Fibroblast of villous mesenchyme (primary cell): ENCODE measurements around the gene DEDD. TPM values are rescaled to one million over a fixed set of nuclear protein-coding genes. Genes with fewer than 3 reads are reported as not detected.
A peak's percentile ranks its signal among the peaks of the same experiment; 100 is the strongest.

Source experiments
- DNase-seq: peaks from one replicate; pipeline ENCODE4 v3.0.0-alpha.2; 2010; ENCODE audit warnings: low read depth
- H3K4me3 ChIP-seq: 2 replicates; pipeline ENCODE4 v1.5.1; 2011; ENCODE audit warnings: low read depth, mild to moderate bottlenecking, low read length
- CTCF ChIP-seq: IDR thresholded peaks from 2 replicates; pipeline ENCODE4 v1.5.1; 2012; ENCODE audit warnings: low read depth, mild to moderate bottlenecking, low read length; ENCODE audit not compliant: insufficient read depth
- small RNA-seq: library from RNA; depleted of rRNA; stranded (forward); fragments of <200 nt; gene quantifications from one replicate; pipeline ENCODE3, GENCODE V24; 2012
- total RNA-seq: library from RNA; depleted of rRNA; stranded (reverse); fragments of >200 nt; gene quantifications from 2 replicates; pipeline ENCODE4 v1.2.3, GENCODE V29; 2012

The DEDD gene
- total RNA-seq, 1 donor = 27.6 TPM

- DNase-seq = no peak
- no peak for TF ChIP-seq CTCF
- no peak overlapping the region for H3K4me3 ChIP-seq
Observed at GRCh38 chr1:161076410-161076809, 56.1 kb downstream of the DEDD start.

GRCh38 chr1:161074676-161075368 lies 57.6 kb downstream of the DEDD start:
- DNase-seq = peak; percentile 51
- TF ChIP-seq CTCF = no peak
- H3K4me3 ChIP-seq = peak overlapping the region; percentile 27

GRCh38 chr1:161073474-161074121 lies 58.9 kb downstream of the DEDD start:
- H3K4me3 ChIP-seq = no peak overlapping the region
- no peak for TF ChIP-seq CTCF
- DNase-seq = no peak

- TF ChIP-seq CTCF = no peak
- no peak for DNase-seq
Observed at GRCh38 chr1:161072751-161073449, 59.6 kb downstream of the DEDD start.

GRCh38 chr1:161071886-161072371 lies 60.5 kb downstream of the DEDD start:
- H3K4me3 ChIP-seq = no peak overlapping the region
- TF ChIP-seq CTCF = peak; percentile 68
- peak; percentile 67 for DNase-seq

More at GRCh38 chr1:161072751-161073449, 59.6 kb downstream of the DEDD start:
- no peak overlapping the region for H3K4me3 ChIP-seq

Small RNA genes within 50 kb of the gene (small RNA-seq; reads per million reads assigned to genes)
- not detected for gene RF01225

Other genes starting within 250 kb of the DEDD start
- gene ITLN1, start 247.5 kb downstream of the DEDD start, total RNA-seq = not detected in 2 replicates
- not detected in 2 replicates for gene ITLN2, start 177.9 kb downstream of the DEDD start, total RNA-seq
- gene F11R, start 111.5 kb downstream of the DEDD start, total RNA-seq = 0.32 and 5.6 TPM in 2 replicates
- gene TSTD1, start 93.7 kb downstream of the DEDD start, total RNA-seq = 1.6 and 18.6 TPM in 2 replicates
- 52.5 and 62.2 TPM in 2 replicates for gene USF1, start 86.7 kb downstream of the DEDD start, total RNA-seq
- gene ARHGAP30, start 62.8 kb downstream of the DEDD start, total RNA-seq = under 0.01 TPM in 1 of 2 replicates, not detected in the other
- gene NECTIN4, start 43.1 kb downstream of the DEDD start, total RNA-seq = 0.32 and 2.6 TPM in 2 replicates
- 1.9 and 2.2 TPM in 2 replicates for gene KLHDC9, start 34.3 kb downstream of the DEDD start, total RNA-seq
- gene PFDN2, start 14.6 kb downstream of the DEDD start, total RNA-seq = 25.9 and 26.1 TPM in 2 replicates
- 23.2 and 26.8 TPM in 2 replicates for gene NIT1, start 14.6 kb downstream of the DEDD start, total RNA-seq
- 57.7 and 69.1 TPM in 2 replicates for gene UFC1, start 21.3 kb upstream of the DEDD start, total RNA-seq
- 8.1 and 8.6 TPM in 2 replicates for gene USP21, start 26.8 kb upstream of the DEDD start, total RNA-seq
- gene PPOX, start 33.8 kb upstream of the DEDD start, total RNA-seq = 10.4 and 12.9 TPM in 2 replicates
- 17.1 and 22.5 TPM in 2 replicates for gene B4GALT3, start 44.8 kb upstream of the DEDD start, total RNA-seq
- gene ADAMTS4, start 66.4 kb upstream of the DEDD start, total RNA-seq = 6.8 and 8.2 TPM in 2 replicates
- gene NDUFS2, start 69.7 kb upstream of the DEDD start, total RNA-seq = 105 and 117 TPM in 2 replicates
- 0.43 TPM in 1 of 2 replicates, not detected in the other for gene FCER1G, start 82.6 kb upstream of the DEDD start, total RNA-seq
- gene APOA2, start 91.0 kb upstream of the DEDD start, total RNA-seq = not detected in 2 replicates
- gene TOMM40L, start 93.4 kb upstream of the DEDD start, total RNA-seq = 10.0 and 13.4 TPM in 2 replicates
- gene NR1I3, start 105.5 kb upstream of the DEDD start, total RNA-seq = not detected in 2 replicates
- under 0.01 TPM in 1 of 2 replicates, not detected in the other for gene PCP4L1, start 126.1 kb upstream of the DEDD start, total RNA-seq
- gene MPZ, start 177.3 kb upstream of the DEDD start, total RNA-seq = 2.6 and 2.9 TPM in 2 replicates
- gene SDHC, start 181.7 kb upstream of the DEDD start, total RNA-seq = 20.3 and 25.8 TPM in 2 replicates
- not detected in 2 replicates for gene CFAP126, start 235.2 kb upstream of the DEDD start, total RNA-seq